ENCODE results near the gene RAE1.
A peak's percentile ranks its signal among the peaks of the same experiment; 100 is the strongest.

RAE1 gene

DNA sequence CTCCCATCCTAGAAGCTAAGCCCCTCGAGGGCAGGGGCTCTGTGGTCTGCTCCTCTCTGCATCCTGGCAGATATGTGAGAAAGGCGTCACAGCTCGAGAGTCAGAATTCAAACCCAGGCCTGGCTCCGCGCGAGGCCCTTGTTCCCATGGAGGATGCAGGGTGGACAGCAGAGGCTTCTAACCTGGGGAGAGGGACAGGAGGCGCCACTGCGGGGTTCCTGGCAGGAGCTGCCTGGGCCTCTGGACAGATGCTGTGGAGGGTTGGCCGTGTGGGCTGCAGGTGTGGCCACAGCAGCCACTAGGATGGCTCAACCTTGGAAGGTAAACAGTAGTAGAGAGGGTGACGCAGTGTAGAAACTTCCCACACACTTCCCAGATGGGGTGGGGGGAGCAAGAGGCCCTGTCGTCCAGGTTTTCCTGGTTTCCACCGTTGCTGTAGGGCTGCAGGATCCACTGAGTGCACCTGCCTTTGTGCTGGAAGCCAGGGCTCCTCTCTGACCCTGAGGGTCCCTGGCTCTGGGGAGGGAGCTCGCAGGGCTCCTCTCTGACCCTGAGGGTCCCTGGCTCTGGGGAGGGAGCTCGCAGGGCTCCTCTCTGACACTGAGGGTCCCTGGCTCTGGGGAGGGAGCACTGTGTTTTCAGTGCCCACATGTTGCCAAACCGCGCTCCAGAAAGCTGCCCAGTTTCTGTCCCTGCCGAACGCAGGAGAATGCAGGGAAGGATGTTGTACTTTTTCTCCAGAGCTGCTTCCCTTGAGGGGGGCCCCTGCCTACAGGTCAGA is 54.4 kb downstream of the RAE1 start:
- no peak overlapping the region for H3K4me3 ChIP-seq (ENCODE audit: low read length)
- TF ChIP-seq, protein P1, sequence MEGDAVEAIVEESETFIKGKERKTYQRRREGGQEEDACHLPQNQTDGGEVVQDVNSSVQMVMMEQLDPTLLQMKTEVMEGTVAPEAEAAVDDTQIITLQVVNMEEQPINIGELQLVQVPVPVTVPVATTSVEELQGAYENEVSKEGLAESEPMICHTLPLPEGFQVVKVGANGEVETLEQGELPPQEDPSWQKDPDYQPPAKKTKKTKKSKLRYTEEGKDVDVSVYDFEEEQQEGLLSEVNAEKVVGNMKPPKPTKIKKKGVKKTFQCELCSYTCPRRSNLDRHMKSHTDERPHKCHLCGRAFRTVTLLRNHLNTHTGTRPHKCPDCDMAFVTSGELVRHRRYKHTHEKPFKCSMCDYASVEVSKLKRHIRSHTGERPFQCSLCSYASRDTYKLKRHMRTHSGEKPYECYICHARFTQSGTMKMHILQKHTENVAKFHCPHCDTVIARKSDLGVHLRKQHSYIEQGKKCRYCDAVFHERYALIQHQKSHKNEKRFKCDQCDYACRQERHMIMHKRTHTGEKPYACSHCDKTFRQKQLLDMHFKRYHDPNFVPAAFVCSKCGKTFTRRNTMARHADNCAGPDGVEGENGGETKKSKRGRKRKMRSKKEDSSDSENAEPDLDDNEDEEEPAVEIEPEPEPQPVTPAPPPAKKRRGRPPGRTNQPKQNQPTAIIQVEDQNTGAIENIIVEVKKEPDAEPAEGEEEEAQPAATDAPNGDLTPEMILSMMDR (IDR thresholded peaks at IDR 0.05; ENCODE audit: insufficient read depth, low read depth, low read length, missing control alignments): no peak
- no peak for DNase-seq (ENCODE audit: low read depth)

DNA sequence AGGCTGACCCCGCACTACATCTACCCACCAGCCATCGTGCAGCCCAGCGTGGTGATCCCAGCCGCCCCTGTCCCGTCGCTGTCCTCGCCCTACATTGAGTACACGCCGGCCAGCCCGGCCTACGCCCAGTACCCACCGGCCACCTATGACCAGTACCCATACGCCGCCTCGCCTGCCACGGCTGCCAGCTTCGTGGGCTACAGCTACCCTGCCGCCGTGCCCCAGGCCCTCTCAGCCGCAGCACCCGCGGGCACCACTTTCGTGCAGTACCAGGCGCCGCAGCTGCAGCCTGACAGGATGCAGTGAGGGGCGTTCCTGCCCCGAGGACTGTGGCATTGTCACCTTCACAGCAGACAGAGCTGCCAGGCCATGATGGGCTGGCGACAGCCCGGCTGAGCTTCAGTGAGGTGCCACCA is 56.5 kb downstream of the RAE1 start:
- no peak overlapping the region for H3K4me3 ChIP-seq (ENCODE audit: low read length)
- TF ChIP-seq, protein P1 (IDR thresholded peaks at IDR 0.05; ENCODE audit: insufficient read depth, low read depth, low read length, missing control alignments): no peak

DNA sequence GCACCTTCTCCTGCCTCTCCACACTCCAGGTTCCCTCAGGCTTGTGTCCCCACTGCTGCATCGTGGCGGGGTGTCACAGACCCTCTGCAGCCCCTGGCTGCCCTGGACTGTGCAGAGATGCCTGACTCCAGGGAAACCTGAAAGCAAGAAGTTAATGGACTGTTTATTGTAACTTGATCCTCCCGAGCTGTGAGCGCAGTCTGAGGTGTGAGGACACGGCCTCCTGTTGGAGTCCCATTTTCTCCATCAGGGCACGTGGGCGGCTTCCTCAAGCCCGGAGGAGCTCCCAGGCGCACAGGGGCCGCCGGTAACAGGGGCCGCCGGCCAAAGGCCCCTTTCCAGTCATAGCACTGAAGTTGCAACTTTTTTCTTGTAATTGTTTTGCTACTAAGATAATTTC is 57.1 kb downstream of the RAE1 start:
- no peak overlapping the region for H3K4me3 ChIP-seq (ENCODE audit: low read length)
- TF ChIP-seq, protein P1 (IDR thresholded peaks at IDR 0.05; ENCODE audit: insufficient read depth, low read depth, low read length, missing control alignments): no peak
- DNase-seq (ENCODE audit: low read depth): no peak

More for the DNA sequence above, 56.5 kb downstream of the RAE1 start:
- no peak for DNase-seq (ENCODE audit: low read depth)

DNA sequence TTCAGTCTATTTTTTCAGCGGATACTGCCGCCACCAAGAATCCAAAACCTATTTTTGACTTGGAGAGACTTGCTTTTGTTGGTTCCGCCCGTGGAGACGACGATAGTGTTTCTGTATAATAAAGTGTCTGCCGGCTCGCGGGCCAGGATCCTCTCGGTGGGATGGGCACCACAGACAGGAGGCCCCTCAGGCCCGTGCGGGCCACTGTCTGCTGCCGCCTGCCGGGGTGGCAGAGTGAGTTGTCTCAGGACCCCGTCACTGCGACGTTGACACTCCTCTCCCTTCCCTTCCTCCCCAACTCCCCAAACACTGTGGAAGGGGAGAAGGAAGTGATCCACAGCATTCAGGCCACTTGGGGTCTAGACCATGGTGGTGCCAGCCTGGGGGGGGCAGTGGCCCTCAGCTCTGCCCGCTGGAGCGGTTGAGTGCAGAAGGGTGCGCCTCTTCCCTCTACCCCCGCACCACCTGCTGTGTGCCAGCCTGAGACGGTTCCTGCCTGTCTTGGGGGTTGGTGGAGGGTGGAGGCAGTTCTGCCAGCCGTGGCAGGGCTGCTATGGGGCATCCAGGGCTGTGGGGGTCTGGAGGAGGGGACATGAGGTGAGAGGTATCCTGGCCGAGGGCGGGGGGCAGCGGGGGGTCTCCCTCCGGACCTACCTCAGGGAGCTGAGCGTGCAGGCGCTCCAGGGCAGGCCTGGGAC is 57.6 kb downstream of the RAE1 start:
- no peak for DNase-seq (ENCODE audit: low read depth)
- TF ChIP-seq, protein P1 (IDR thresholded peaks at IDR 0.05; ENCODE audit: insufficient read depth, low read depth, low read length, missing control alignments): no peak
- no peak overlapping the region for H3K4me3 ChIP-seq (ENCODE audit: low read length)

DNA sequence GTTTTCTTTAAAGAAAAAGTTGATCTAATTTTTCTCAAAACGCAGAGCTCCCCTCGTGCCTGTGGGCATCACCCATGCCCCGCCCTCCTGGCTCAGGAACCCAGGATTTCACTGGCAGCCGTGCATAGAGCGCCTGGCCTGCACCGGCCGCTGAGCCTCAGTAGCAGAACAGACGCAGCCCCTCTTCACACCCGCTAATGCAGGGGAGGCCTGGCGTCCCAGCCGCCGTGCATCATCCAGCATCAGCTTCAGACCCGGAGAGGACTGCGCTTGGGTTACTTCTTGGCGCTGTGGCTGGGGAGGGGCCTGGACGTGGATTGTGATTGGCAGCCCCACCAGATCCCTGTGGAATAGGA is 58.2 kb downstream of the RAE1 start:
- no peak overlapping the region for H3K4me3 ChIP-seq (ENCODE audit: low read length)
- TF ChIP-seq, protein P1 (IDR thresholded peaks at IDR 0.05; ENCODE audit: insufficient read depth, low read depth, low read length, missing control alignments): no peak
- DNase-seq (ENCODE audit: low read depth): no peak

DNA sequence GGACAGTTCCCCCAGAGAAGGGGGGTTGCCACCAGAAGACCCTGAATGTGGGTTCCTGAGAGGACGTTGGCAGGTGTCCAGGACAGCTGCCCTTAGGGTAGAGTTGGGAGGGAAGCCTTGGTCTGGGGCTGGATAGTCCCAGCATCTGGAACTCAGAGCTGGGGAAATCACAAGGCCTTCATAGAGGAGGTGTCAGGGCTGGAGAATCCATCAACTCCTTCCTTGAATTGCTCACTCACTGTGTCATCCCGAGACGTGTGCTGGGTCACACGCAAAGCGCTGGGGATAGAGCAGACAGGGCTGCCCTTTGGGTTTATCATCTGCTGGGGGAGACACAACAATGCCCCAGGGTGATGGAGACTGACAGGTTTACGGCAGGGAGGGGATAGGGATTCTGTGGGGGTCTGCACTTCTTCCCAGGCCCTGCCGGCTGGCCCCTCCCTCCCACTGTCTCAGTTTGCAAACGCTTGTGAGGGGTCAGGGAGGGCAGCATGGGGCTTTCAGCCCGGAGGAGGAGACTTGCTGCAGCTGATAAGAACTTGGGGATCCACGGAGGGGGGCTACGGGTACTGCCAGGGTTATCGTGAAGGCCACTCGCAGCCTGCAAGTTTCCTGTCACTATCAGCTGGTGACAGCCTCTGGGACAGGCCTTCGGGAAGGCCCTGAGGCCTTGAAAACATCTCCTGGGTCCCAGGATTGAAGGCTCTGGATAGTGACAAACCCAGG is 58.8 kb downstream of the RAE1 start:
- peak; percentile 42 for DNase-seq (ENCODE audit: low read depth)
- TF ChIP-seq, protein P1 (IDR thresholded peaks at IDR 0.05; ENCODE audit: insufficient read depth, low read depth, low read length, missing control alignments): no peak
- H3K4me3 ChIP-seq (ENCODE audit: low read length): no peak overlapping the region
